OCI-LY1 (cell line): ENCODE measurements around the gene C10orf62.

ENCODE experiments used
- H2AFZ ChIP-seq: fragments of 200-600 bp; sonication (generic), shearing (Covaris generic); 2 replicates; pipeline ENCODE4 v1.6.0; 2014; ENCODE audit warnings: antibody characterized with exemption, mild to moderate bottlenecking, low read length
- H3F3A ChIP-seq: fragments of 200-600 bp; sonication (generic), shearing (Covaris generic); 2 replicates; pipeline ENCODE4 v1.6.0; 2014; ENCODE audit warnings: mild to moderate bottlenecking, antibody characterized with exemption, low read length, moderate library complexity; ENCODE audit not compliant: insufficient read depth
- H3K27ac ChIP-seq: fragments of 200-600 bp; sonication (generic); 2 replicates; pipeline ENCODE4 v1.5.1; 2014; ENCODE audit warnings: low read length, mixed run types, mild to moderate bottlenecking, low read depth; ENCODE audit not compliant: poor library complexity, severe bottlenecking
- H3K27me3 ChIP-seq: fragments of 200-600 bp; sonication (generic); 2 replicates; pipeline ENCODE4 v1.6.0; 2014; ENCODE audit warnings: antibody characterized with exemption, mild to moderate bottlenecking, low read length, moderate library complexity; ENCODE audit not compliant: insufficient read depth
- H3K36me3 ChIP-seq: fragments of 200-600 bp; sonication (generic); 2 replicates; pipeline ENCODE4 v1.6.1; 2014; ENCODE audit warnings: mild to moderate bottlenecking, antibody characterized with exemption, low read length, moderate library complexity, mixed read lengths; ENCODE audit not compliant: insufficient read depth
- H3K4me1 ChIP-seq: fragments of 200-600 bp; sonication (generic); 2 replicates; pipeline ENCODE4 v1.5.1; 2014; ENCODE audit warnings: mild to moderate bottlenecking, low read length, moderate library complexity; ENCODE audit not compliant: insufficient read depth, severe bottlenecking
- H3K4me2 ChIP-seq: fragments of 200-600 bp; sonication (generic), shearing (Covaris generic); 2 replicates; pipeline ENCODE4 v1.6.1; 2014; ENCODE audit warnings: low read length
- H3K4me3 ChIP-seq: fragments of 200-600 bp; sonication (generic); 2 replicates; pipeline ENCODE4 v1.5.1; 2014; ENCODE audit warnings: low read length, low read depth, mild to moderate bottlenecking, mixed read lengths; ENCODE audit not compliant: poor library complexity, severe bottlenecking
- H3K79me2 ChIP-seq: fragments of 200-600 bp; shearing (Covaris generic); 2 replicates; pipeline ENCODE4 v1.6.1; 2016; ENCODE audit warnings: mixed run types, low read length, mixed read lengths; ENCODE audit not compliant: insufficient read depth
- H3K9ac ChIP-seq: fragments of 200-600 bp; sonication (generic), shearing (Covaris generic); 2 replicates; pipeline ENCODE4 v1.6.1; 2014; ENCODE audit warnings: mild to moderate bottlenecking, low read length, mixed read lengths
- H3K9me2 ChIP-seq: fragments of 200-600 bp; sonication (generic), shearing (Covaris generic); 2 replicates; pipeline ENCODE4 v1.6.1; 2014; ENCODE audit warnings: low read depth, mild to moderate bottlenecking, low read length, mixed read lengths
- H3K9me3 ChIP-seq: fragments of 200-600 bp; shearing (Covaris generic); 2 replicates; pipeline ENCODE4 v1.6.1; 2014; ENCODE audit warnings: low read length, mixed read lengths
- H4K20me1 ChIP-seq: fragments of 200-600 bp; sonication (generic), shearing (Covaris generic); 2 replicates; pipeline ENCODE4 v1.6.0; 2016; ENCODE audit warnings: mild to moderate bottlenecking, low read length; ENCODE audit not compliant: insufficient read depth
- EZH2 ChIP-seq: fragments of 200-600 bp; sonication (generic), shearing (Covaris generic); IDR thresholded peaks from 2 replicates; pipeline ENCODE4 v1.8.0; 2017; ENCODE audit warnings: borderline replicate concordance, mixed run types, mild to moderate bottlenecking, antibody characterized with exemption, low read length, moderate library complexity, mixed read lengths
- TF ChIP-seq, protein P1 (sequence below): fragments of 200-600 bp; sonication (generic), shearing (Covaris generic); IDR thresholded peaks from 2 replicates; pipeline ENCODE4 v1.5.1; 2017; ENCODE audit warnings: mild to moderate bottlenecking, antibody characterized with exemption, low read length, moderate library complexity, mixed read lengths

Gene C10orf62

DNA sequence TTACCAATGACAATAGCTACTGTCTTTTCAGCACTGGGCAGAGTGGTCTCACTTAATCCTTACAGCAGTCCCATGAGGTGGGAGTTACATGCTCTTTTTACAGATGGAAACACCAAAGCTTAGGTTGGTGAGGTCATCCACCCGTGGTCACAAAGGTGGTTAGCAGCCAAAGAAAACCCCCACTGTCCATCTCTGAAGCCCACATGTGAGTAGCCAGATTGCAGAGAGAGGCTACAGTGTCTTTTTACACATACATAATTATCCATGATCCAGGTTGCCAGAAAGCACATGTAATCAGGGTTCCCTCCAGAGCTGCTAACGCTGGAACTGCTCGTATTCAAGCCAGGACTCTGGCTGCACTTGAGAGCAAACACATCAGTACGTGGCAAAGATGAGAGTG lies 41.6 kb upstream of the C10orf62 start:
- no peaks in the 10 kb centered on the region for H3K36me3 ChIP-seq
- H3K9ac ChIP-seq: no peak overlapping the region
- no peaks in the 10 kb centered on the region for H4K20me1 ChIP-seq
- no peak overlapping the region for H2AFZ ChIP-seq
- no peak overlapping the region for H3K27ac ChIP-seq
- H3K79me2 ChIP-seq: no peaks in the 10 kb centered on the region
- H3K4me3 ChIP-seq: no peak overlapping the region
- H3K4me1 ChIP-seq: no peaks in the 10 kb centered on the region
- H3K4me2 ChIP-seq: no peak overlapping the region
- H3K9me3 ChIP-seq: no peaks in the 10 kb centered on the region
- no peak for TF ChIP-seq EZH2
- TF ChIP-seq, protein P1, sequence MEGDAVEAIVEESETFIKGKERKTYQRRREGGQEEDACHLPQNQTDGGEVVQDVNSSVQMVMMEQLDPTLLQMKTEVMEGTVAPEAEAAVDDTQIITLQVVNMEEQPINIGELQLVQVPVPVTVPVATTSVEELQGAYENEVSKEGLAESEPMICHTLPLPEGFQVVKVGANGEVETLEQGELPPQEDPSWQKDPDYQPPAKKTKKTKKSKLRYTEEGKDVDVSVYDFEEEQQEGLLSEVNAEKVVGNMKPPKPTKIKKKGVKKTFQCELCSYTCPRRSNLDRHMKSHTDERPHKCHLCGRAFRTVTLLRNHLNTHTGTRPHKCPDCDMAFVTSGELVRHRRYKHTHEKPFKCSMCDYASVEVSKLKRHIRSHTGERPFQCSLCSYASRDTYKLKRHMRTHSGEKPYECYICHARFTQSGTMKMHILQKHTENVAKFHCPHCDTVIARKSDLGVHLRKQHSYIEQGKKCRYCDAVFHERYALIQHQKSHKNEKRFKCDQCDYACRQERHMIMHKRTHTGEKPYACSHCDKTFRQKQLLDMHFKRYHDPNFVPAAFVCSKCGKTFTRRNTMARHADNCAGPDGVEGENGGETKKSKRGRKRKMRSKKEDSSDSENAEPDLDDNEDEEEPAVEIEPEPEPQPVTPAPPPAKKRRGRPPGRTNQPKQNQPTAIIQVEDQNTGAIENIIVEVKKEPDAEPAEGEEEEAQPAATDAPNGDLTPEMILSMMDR: no peak
- H3F3A ChIP-seq: no peaks in the 10 kb centered on the region
- no peaks in the 10 kb centered on the region for H3K27me3 ChIP-seq
- H3K9me2 ChIP-seq: no peaks in the 10 kb centered on the region

DNA sequence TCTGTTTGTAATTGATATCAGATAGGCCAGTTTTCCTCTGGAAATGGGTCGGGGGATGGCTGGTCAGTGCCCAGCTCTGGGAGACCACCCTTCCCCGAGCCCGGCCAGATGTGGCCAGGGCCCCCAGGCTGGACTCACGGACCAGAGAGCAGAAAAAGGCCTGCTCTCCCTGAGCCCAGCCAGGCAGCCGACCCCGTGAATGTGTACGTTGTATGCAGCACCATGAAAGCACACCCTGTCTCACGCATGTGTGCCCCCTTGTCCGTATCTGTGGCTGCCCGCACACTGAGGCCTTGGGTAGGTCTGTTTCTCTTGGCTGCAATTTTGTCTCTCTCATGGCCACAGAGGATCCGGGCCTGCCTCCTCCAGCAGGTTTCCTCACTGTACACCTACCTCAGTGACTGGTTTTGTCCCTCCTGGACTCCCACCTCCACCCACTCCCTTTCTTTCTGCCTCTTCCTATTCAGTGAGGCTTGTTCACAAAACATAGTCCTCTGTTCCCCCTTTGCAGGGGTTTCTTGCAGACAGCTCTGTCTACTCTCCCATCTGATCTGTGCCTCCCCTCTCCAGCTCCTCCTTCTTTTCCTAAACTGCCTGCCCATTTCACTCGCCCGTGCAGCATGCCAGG lies 40.6 kb upstream of the C10orf62 start:
- Histone ChIP-seq H3K4me1 (no peaks in the 10 kb centered on the region), H3K9me3 (no peaks in the 10 kb centered on the region), H3K4me2 (no peak overlapping the region), H3K4me3 (no peak overlapping the region), H3K36me3 (no peaks in the 10 kb centered on the region), H3K27me3 (no peaks in the 10 kb centered on the region), H2AFZ (no peak overlapping the region), H3K9me2 (no peaks in the 10 kb centered on the region), H3F3A (no peaks in the 10 kb centered on the region), H4K20me1 (no peaks in the 10 kb centered on the region), H3K9ac (no peak overlapping the region), H3K27ac (no peak overlapping the region), H3K79me2 (no peaks in the 10 kb centered on the region)
- TF ChIP-seq, protein P1: no peak
- TF ChIP-seq EZH2: no peak

- Histone ChIP-seq H3K9ac (no peak overlapping the region), H2AFZ (no peak overlapping the region), H3K27ac (no peak overlapping the region), H3K36me3 (no peaks in the 10 kb centered on the region), H3K79me2 (no peaks in the 10 kb centered on the region), H3K9me2 (no peaks in the 10 kb centered on the region), H3K9me3 (no peaks in the 10 kb centered on the region), H3K27me3 (no peaks in the 10 kb centered on the region), H4K20me1 (no peaks in the 10 kb centered on the region), H3K4me2 (no peak overlapping the region), H3F3A (no peaks in the 10 kb centered on the region), H3K4me1 (no peaks in the 10 kb centered on the region), H3K4me3 (no peak overlapping the region)
- TF ChIP-seq, protein P1: no peak
- TF ChIP-seq EZH2: no peak
Measured at GRCh38 chr10:97549587-97550322, 39.8 kb upstream of the C10orf62 start.
